ENCODE data around the gene RILPL2. TPM values are rescaled to one million over a fixed set of nuclear protein-coding genes. Genes with fewer than 3 reads are reported as not detected.

Gene RILPL2
- total and polyA plus RNA-seq, 2 of the 13 experiments (the other 11 are each of a cell fraction or from before 2014, with no cell fraction given), result 2.7 to 8.1 TPM

- 0 out of 2 replicates have a peak, but pooled peaks have one; percentile 63 for TF ChIP-seq ZMAT3 (CRISPR knock-in tag; conservative IDR thresholded peaks at IDR 0.05)
- TF ChIP-seq FOXA3 (CRISPR knock-in tag; IDR thresholded peaks at IDR 0.05), result peak; percentile 77
- no peak for TF ChIP-seq TBX3 (IDR thresholded peaks at IDR 0.05; ENCODE audit: borderline replicate concordance)
- TF ChIP-seq ISL2 (CRISPR knock-in tag; IDR thresholded peaks at IDR 0.05), result peak; percentile 75
- no peak for TF ChIP-seq ZNF546 (CRISPR knock-in tag; conservative IDR thresholded peaks at IDR 0.05)
- peak; percentile 66 for TF ChIP-seq ZNF263 (CRISPR knock-in tag; IDR thresholded peaks at IDR 0.05)
- no peak for TF ChIP-seq TCF12 (IDR thresholded peaks at IDR 0.05)
- TF ChIP-seq TCF12 (CRISPR knock-in tag; IDR thresholded peaks at IDR 0.05), result no peak
Observed at GRCh38 chr12:123472438-123472849, 36.0 kb upstream of the RILPL2 start (continued).

GRCh38 chr12:123471374-123472068 lies 35.0 kb upstream of the RILPL2 start:
- no peaks in the 10 kb centered on the region for H3K27me3 ChIP-seq (ENCODE audit: control insufficient read depth in 1 of 2, insufficient read depth in 2 of 2, low read length in 2 of 2)
- peaks cover 8 to 11% of the 10 kb centered on the region in 2 experiments; a peak in 4 of 5 replicates for H3K36me3 ChIP-seq (replicated peaks in 1 of 2; ENCODE audit: control insufficient read depth in 1 of 2, insufficient read depth in 2 of 2, low read length in 2 of 2)
- H3K4me1 ChIP-seq (ENCODE audit: insufficient read depth, low read length), result peaks cover 61% of the 10 kb centered on the region
- H3K9me3 ChIP-seq (ENCODE audit: low read length), result no peaks in the 10 kb centered on the region
- peak overlapping the region; percentile 15; the same call in 1 of the 2 replicates for H3K4me2 ChIP-seq (ENCODE audit: low read depth, low read length)
- no peak overlapping the region for H2AFZ ChIP-seq (ENCODE audit: low read length)
- H3K79me2 ChIP-seq (ENCODE audit: insufficient read depth, low read length), result no peaks in the 10 kb centered on the region
- H4K20me1 ChIP-seq (ENCODE audit: insufficient read depth, low read length), result no peaks in the 10 kb centered on the region
- intact Hi-C loops (cut with micrococcal nuclease; ENCODE audit: unreplicated experiment) (no loop called here), in situ Hi-C loops (cut with HindIII; ENCODE audit: extremely low pct_ligation_motif_present, low pct_unique_long_range_greater_than_20kb) (no loop called here)
- ChIA-PET CTCF (ENCODE audit: low intra/inter-chr PET ratio, low total read pairs) (no interaction called here), POLR2A (interaction anchor here (1.4 kb wide), 1 partner anchor 13 kb away, joined by 6 read pairs; the partner anchor contains the start of gene SNRNP35)
- no peak overlapping the region for H3K4me3 ChIP-seq (replicated peaks in 1 of 3; ENCODE audit: insufficient read depth in 1 of 3, low read depth in 2 of 3, low read length in 3 of 3)
- peak; percentile 50 for DNase-seq (ENCODE audit: low spot score)
- H3K27ac ChIP-seq (ENCODE audit: extremely low read length, insufficient read depth, low read length), result peak overlapping the region; percentile 72
- no peak overlapping the region for H3K9ac ChIP-seq (ENCODE audit: insufficient read depth, low read depth, low read length)
- FAIRE-seq, result peak; percentile 62
- no TSS peak for BruUV-seq (replicated peaks)
- 53% methylated on average over 4 of the region's 8 CpGs for WGBS (ENCODE audit: low lambda C conversion rate)
- peak; percentile 60 for ATAC-seq
- TF ChIP-seq EP300 (IDR thresholded peaks at IDR 0.05; ENCODE audit: low read depth in 2 of 2, low read length in 2 of 2) (peak in 1 of 2 experiments; percentile 26; a peak in 1 of 4 replicates), EP300 (CRISPR knock-in tag; IDR thresholded peaks at IDR 0.05; ENCODE audit: borderline replicate concordance) (no peak), CEBPG (CRISPR knock-in tag; IDR thresholded peaks at IDR 0.05) (peak; percentile 81), TBL1XR1 (IDR thresholded peaks at IDR 0.05; ENCODE audit: borderline replicate concordance, low read length, partially characterized antibody) (no peak), ZBTB42 (CRISPR knock-in tag; IDR thresholded peaks at IDR 0.05) (peak; percentile 12; the same call in 1 of the 2 replicates), ZNF362 (CRISPR knock-in tag; IDR thresholded peaks at IDR 0.05; ENCODE audit: borderline replicate concordance) (peak; percentile 86), FOXM1 (CRISPR knock-in tag; IDR thresholded peaks at IDR 0.05) (no peak), TBX2 (CRISPR knock-in tag; IDR thresholded peaks at IDR 0.05; ENCODE audit: borderline replicate concordance) (0 out of 2 replicates have a peak, but pooled peaks have one; percentile 18), TEAD3 (CRISPR knock-in tag; optimal IDR thresholded peaks at IDR 0.05; ENCODE audit: borderline replicate concordance) (peak; percentile 20), HOXA3 (CRISPR knock-in tag; IDR thresholded peaks at IDR 0.05) (peak; percentile 39; the same call in 1 of the 2 replicates), ETV6 (CRISPR knock-in tag; conservative IDR thresholded peaks at IDR 0.05) (no peak), ZFP90 (CRISPR knock-in tag; IDR thresholded peaks at IDR 0.05; ENCODE audit: borderline replicate concordance) (no peak), PHF20 (CRISPR knock-in tag; IDR thresholded peaks at IDR 0.05) (no peak), GPN1 (CRISPR knock-in tag; IDR thresholded peaks at IDR 0.05; ENCODE audit: borderline replicate concordance) (no peak)
- TF ChIP-seq, protein P1, sequence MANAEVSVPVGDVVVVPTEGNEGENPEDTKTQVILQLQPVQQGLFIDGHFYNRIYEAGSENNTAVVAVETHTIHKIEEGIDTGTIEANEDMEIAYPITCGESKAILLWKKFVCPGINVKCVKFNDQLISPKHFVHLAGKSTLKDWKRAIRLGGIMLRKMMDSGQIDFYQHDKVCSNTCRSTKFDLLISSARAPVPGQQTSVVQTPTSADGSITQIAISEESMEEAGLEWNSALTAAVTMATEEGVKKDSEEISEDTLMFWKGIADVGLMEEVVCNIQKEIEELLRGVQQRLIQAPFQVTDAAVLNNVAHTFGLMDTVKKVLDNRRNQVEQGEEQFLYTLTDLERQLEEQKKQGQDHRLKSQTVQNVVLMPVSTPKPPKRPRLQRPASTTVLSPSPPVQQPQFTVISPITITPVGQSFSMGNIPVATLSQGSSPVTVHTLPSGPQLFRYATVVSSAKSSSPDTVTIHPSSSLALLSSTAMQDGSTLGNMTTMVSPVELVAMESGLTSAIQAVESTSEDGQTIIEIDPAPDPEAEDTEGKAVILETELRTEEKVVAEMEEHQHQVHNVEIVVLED (CRISPR knock-in tag; IDR thresholded peaks at IDR 0.05; ENCODE audit: borderline replicate concordance), result no peak

All from HepG2 (cell line).